Cardiac septum (tissue), 1 donor: ENCODE results near the gene CHSY1. TPM values are rescaled to one million over a fixed set of nuclear protein-coding genes. Genes with fewer than 3 reads are reported as not detected.

Source experiments
- DNase-seq: peaks from one replicate; pipeline ENCODE4 v3.0.0-alpha.2; 2020; ENCODE audit warnings: low spot score
- intact Hi-C: fragments of 100-400 bp; cut with DNase I; formaldehyde crosslinking; loops from one replicate; pipeline ENCODE4 v1.14.0; 2022
- total RNA-seq: library from RNA; stranded (reverse); fragmentation: NEBNext Ultra II Directional; extraction: Animal tissue kit (Norgen Biotek cat#: 25700); gene quantifications from one replicate; pipeline ENCODE4 v1.2.1, GENCODE V29; 2021
- donor health status: DM: no; HTN: no; CAD: no.

CHSY1 gene
- total RNA-seq, 1 donor from 2014 or later, result 17.5 TPM

DNA sequence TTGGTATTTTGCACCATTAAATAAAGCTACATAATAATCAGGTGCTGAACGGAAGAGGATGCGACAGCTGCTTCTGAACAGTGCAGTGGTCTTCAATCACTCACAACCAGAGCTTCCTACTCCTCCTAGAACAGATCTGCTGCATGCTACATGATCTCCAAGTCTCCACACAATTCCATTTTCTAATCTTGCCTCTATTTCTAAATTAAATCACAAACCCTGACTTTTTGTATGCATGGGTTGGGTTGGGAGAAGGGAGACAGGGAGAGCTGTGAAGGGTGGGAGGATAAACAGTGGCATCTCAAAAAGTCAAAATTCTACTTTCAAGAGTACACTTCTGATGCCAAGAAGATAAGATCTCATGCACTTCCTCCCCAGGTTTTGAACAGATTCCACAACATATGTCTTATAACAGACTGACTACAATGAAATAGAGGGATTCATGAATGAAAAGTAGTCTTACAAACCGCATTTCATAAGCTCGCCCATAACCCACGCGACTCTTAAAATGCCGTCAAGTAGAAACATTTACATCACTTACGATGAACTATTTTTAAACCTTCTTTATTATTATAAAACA lies 57.2 kb downstream of the CHSY1 start:
- intact Hi-C loops, result no loop called here
- no peak for DNase-seq

DNA sequence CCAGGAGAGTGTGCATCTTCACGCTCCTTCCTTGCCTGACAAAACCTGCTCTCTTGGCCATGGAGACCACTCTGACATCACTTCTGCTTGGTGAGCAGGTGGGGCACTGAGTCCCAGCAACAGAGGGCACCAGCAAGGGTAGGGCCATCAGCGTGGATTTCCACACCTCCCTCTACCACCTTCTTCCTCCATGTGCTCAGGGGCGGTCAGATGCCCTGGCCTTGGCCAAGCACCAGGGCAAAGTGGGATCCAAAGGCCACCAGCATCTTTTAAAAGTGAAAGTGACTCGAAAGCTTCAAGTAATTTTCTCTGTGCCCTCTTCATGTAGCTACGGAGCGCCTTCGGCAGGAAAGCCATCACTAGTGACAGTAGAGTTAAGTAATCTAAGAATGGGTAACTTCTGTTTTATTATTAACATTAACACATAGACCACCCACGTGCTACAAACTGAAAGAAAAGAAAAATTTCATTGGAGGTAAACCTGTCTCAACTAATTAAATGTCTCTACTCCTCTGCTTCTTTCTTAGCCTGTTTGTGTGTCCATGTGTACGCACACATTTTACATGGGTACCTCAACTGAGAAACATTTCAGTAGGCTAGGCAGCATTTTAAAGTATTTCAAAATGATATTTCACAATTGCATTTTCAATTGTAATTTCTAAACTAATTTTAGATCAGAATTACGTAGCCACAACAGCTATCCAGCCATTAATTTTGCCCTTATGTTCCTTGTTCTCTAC lies 57.9 kb downstream of the CHSY1 start:
- intact Hi-C loops, result no loop called here
- no peak for DNase-seq

DNA sequence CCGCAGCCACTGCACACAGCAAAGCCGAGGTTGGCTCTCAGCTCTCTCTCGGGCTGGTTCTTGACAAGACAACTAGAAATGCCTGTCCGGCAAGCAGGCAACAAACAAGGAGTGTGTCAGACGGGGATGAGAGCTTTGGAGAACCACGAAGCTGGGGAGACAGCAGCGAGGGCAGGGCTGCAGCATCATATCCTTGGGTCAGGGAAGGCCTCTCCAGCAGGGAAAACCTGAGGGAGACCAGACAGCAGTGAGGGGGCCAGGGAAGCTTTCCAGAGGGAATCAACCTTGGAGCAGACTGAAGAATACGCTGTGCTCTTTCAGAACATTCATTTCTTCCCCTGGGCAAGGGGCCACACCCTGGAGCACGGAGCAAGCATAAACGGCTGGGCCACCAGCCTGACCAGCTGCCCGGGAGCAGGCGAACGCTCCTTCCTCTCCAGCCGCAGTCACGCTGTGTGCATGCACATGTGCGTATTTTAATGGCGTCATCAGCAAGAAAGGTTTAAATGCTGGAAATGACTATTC lies 58.7 kb downstream of the CHSY1 start:
- no peak for DNase-seq
- intact Hi-C loops, result no loop called here

DNA sequence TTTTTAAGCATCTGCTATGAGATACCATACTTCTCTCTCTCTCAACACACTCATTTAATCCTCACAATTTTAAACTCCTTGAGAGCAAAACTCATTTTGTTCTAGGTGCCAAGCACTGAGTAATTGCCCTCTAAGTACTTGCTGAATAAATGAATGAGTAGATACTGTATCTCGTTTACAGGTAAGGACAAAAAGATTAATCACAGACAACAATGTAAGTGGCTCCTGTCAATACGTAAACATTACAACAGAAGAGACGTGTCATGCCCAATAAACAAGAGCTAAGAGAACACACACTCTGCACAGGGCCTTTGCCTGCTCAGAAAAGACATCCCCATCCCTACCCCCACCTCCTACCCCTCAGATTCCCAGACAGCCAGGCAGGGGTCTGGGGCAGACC lies 59.8 kb downstream of the CHSY1 start:
- no peak for DNase-seq
- intact Hi-C loops, result no loop called here

DNA sequence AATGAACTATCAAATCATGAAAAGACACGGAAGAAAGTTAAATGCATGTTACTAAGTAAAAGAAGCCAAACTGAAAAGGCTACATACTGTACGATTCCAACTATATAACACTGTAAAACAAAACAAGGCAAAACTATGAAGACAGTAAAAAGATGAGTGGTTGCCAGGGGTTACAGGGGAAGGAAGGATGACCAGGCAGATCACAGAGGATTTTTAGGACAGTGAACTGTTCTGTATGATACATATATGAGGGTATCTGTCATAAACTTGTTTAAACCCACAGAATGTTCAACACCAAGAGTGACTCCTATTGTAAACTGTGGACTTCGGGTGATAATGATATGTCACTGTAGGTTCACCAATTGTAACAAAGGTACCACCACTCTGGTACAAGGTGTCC lies 60.6 kb downstream of the CHSY1 start:
- DNase-seq, result no peak
- intact Hi-C loops, result no loop called here

DNA sequence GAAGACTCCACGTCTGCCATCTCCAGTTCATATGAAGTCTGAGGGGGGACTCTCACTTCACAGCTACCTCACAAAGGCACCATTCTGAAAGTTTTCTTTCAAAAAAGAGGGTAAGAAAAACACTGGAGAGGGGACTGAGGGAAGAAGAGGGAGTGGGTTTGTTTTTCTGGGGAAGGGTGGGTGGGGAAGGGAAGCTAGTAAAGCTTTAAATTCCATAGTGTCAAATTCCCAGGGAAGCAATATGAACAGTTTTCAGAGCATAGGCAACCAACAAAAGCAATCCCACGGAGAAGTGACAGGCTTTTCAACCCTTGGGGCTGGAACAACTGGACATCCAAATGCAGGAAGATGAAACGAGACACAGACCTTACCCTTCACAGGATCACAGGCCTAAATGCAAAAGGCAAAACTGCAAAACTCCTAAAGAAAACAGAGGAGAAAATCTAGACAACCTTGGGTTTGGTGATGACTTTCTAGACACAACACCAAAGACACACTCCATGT lies 61.7 kb downstream of the CHSY1 start:
- intact Hi-C loops, result no loop called here
- no peak for DNase-seq

DNA sequence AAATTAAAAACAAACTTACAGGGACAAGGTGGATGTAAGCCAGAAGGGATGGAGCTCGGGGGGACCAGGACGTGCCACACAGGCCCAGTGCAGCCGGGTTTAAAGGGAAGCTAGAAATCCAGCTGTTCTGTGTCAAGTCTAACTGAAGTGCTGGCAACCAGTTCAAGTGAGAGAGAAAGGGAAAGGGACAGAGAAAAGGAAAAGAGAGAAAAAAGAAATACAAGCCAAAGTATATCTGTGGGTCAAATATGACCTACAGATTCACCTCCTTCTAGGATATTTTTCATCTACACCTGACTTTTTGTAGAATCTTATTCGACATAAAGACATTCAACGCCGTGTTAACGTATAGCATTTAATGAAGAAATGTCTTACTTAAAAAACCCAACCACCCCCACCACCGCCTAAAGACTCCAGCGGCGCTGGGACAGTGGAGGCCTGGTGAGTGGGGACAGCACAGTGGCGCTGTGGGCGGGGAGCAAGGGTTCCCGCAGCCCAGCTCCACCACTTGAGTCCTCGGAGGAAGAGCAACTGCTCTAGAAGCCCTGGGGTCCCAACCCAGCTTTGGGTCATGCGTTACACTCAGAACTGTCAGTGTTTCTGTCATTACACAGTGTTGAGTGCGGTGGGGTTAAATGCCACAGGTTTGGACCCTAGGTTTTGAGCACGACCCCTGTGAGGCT lies 62.3 kb downstream of the CHSY1 start:
- intact Hi-C loops, result no loop called here
- DNase-seq, result no peak

DNA sequence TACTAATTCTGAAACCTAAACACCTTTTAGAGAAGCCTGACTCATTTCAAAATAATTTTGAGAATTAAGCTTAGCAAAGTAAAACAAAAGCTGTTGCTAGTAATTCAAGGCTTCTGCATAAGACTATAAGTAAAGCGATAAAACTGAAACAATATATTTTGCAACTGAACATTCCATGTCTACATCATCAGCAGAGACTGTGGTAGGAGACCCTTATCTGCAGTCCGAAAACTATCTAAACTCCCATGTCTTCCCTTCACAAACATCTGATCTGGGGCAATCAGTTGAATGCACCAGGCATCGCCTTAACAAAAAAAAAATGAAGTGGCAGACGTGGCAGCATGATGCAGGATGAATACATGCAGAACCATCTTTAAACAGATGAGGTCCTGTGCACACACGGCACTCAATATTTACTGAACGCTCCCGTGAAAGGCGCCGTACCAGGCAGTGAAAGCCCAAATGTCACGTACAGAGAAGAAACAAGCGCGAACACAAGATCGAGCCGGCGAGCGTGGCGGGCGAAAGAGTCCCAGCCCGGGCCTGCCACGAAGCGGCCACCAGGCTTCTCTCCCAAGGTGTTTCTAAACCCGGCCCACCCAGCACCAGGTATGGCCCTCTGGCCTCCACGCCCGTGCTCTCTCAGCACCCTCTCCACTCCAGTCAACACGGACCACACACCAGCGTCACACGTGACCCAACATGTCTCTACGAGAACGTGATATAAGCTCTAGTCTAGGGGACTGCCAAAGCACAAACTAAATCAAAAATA lies 63.0 kb downstream of the CHSY1 start:
- intact Hi-C loops, result no loop called here
- DNase-seq, result no peak

DNA sequence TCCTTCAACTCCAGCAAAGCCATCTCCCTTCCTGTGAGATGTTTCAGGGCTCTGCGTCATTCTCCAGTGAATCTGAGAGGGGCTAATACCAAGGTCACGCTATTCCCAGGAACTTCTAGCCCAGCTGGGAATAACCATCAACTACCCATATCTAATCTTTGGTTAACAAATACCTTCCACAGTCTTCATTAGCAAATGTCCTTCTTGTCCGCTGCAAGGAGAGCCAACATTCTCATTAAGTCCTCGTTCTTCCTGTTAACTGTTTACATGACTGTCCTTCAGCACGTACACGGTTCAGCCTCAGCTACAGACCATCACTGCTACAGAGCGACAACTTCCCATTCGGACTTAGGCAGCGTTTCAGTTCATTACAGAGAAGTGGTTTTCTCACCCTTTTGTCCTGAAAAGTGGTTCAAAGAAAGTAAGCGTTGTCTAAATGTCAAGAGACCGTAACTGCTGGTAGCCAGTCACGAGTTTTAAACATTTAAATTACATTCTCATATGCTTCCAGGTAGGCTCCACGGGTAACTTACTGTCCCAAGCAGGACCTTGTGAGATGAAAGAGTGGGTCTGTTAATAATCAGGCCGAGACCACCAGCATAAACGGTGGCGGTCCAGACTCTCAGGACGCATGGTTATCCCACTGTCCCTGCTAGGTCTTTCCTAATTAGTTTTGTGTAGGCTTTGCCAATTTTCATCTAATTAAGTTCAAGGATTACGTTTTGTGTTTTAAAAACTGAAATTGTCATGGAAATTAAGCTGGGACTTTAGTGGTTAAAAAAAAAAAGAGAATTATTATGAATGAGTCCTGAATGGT lies 63.8 kb downstream of the CHSY1 start:
- intact Hi-C loops, result loop anchor here (2.0 kb wide), 1 partner anchor 53 kb away; no protein-coding TSS in a partner anchor
- DNase-seq, result no peak

DNA sequence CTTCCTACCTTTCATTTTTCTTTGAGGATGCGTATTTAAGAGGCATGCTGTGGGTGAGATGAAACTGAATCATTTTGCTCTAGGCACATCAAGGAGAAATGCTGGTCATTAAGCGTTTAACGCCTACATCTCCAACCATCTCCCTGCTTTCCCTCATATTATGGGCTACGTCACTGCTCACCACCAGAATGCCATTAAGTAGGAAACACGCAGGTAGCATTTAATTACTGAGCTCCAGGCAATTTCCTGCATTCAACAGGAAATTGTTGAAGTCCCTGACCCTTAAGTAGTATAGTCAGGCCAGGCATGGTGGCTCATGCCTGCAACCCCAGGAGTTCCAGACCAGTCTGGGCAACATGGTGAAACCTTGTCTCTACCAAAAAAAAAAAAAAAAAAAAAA lies 66.1 kb downstream of the CHSY1 start:
- intact Hi-C loops, result loop anchor here (2.0 kb wide), 1 partner anchor 55 kb away; no protein-coding TSS in a partner anchor
- no peak for DNase-seq

DNA sequence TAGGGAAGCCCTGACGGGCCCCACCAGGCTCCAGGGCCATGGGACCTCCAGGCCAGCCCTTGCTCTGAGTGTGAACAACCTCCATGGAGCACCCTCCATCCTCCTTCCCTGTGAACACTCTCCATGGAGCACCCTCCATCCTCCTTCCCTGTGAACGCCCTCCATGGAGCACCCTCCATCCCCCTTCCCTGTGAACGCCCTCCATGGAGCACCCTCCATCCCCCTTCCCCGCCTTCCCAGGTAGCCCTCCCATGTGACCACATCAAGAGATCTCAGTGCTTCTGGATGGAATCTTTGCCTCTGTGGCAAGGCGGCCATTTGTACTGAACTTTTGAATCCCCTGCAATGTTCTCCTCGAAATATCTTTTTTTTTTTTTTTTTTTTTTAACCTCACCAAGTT lies 66.5 kb downstream of the CHSY1 start:
- intact Hi-C loops, result no loop called here
- no peak for DNase-seq

DNA sequence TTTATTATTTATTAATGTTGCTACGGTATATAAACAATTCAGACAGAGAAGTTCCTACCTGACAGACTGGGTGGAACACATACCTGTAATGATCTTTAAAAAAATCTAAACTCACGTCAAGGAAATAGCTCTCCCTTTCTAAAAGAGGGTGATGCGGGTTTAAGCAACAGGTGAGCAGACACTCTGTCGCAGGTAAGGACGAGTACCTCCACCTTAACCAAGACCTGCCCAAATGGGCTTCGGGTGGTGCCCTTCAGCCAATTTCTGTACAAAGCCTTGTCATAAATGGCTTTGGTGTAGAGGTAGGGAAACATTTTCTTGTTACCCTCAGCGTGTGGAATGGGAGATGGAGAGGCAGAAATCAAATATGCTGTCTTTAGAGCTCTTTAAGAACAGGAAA lies 67.0 kb downstream of the CHSY1 start:
- DNase-seq, result no peak
- intact Hi-C loops, result no loop called here

DNA sequence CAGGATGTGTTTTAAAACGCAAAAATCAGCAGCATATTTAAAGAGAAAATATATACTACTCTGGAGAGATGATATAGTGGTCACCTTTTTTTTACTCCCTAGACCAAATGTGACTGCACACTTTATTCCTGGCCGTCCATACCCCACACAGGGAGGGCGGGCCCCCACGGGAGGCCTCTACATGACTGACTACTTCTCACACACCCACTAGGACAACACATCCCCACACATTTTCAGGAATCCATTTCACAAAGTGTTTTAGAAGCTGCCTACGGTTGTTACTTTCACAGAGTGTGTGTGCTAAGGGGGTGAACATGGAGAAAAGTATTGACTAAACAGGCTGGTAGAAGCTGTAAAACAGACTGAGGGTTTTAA lies 67.9 kb downstream of the CHSY1 start:
- DNase-seq, result no peak
- intact Hi-C loops, result no loop called here

DNA sequence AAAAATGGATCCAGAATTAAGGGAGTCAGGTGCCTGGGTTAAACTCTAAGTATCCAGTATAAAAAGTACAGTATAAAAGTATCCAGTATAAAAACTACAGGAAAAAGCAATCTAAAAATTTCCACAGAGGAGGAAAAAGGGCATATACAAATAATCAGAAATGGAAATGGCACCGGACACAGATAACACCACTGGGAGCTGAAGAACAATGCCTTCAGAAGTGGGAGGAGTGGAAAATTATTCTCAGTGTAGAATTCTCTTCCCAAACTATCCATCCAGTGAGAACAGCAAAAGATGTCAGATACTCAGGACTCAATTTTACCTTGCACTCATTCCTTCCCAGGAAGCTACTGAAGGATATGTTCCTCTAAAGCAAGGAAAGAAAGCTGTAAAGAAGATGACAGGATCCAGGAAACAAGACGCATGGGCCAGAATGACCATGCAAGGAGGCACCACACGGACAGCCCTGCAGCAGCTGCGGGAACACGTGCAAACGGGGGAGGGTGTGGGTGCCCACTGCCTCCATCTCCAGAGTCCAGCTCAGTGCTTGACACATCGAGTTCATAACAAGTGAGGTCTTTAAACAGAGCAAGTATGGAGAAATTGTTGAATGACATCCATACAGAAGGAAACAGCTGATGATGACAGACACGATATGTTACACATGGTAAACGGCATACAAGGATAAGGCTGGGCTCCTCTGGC lies 68.5 kb downstream of the CHSY1 start:
- intact Hi-C loops, result no loop called here
- DNase-seq, result no peak

DNA sequence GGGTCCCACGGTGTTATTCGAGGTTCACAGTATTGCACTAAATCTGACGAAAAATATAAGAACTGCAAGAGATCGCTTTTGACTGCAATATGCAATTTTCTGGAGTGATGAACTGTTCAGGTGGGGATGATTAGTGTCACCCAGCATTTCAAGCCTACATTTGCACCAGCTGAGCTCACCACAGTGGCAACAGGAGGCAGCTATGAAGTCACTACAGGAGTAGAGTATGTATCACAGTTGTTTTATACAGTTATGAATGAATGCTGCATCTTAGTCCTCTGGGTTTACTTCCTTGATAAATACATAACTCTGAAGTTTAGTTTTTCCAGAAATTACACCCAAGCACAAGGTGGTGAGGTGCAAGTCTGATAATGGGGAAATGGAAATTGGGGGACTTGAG lies 69.6 kb downstream of the CHSY1 start:
- no peak for DNase-seq
- intact Hi-C loops, result no loop called here

DNA sequence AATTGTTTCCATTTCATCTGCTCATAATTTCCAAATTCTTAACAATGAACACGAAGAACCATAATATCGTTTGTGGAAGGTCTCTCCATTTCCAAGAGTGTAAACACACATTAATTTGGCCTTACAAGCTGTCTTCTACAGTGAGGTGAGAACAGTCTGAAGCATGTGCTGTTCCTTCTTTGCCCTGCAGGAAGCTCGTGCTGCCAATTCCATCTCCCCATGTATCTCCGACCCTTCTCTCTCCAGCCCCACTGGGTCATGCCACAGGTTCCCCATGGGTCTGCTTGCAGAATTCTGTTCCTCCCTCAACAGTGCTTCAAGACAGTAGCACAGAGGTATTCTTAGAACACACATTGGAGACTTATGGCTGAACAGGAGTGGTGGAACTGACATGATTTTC lies 70.5 kb downstream of the CHSY1 start:
- intact Hi-C loops, result no loop called here

DNA sequence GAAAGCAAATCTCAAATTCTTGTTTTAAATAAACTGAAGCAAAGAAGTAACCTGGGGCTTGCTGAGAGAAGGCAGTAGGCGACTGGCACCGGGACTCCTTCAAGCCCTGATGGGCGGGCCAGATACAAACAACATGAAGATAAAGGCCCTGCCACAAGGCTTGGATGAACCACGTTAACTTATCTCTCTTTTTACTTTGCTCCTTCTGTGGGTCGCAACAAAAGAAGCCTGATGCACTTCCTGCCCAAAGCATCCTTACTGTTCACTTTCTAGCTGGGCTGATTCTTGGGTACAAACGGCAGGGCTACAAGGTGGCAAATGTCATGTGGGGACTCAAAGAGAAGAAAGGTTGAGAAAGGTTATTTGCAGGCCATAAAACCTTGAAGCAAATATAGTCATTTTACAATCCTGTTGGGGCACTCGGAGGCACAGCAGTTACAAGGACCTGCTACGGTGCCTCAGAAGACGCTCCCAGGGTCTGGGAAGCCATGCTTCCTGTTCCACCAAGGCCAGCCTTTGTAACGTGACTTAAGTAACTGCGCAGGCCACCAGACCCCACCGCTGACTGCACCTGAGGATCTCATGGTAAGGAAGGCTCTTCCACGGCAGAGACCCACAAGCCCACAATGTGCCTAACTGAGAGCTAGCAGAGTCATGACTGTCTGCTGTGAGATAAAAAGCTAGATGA lies 71.1 kb downstream of the CHSY1 start:
- intact Hi-C loops, result no loop called here
- DNase-seq, result no peak

More for the DNA sequence above, 70.5 kb downstream of the CHSY1 start:
- DNase-seq, result no peak
